Measurements from ENCODE around the gene PHC2.

DNA sequence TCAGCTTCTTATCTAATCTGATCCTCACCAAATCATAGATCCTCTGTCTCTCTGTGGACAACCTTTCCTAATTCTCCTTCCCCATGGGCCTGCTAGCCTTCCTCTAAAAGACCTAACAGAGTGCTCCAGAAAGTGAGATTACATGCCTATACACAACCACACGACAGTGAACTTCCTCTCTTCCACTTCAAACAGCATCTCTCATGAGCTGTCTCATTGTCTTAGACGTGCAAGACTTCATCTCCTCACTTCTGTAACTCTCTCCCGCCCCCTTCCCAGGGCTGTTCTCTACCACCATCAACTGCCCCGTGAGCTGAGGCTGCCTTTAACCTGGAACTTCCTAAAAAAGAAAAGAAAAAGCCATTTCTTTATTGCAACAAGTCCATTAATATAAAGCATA, 95.9 kb downstream of the PHC2 start:
- TF ChIP-seq EZH2phosphoT487 (IDR thresholded peaks at IDR 0.05; ENCODE audit: low read depth, severe bottlenecking, unreplicated experiment) = no peak
- TF ChIP-seq, protein P1, sequence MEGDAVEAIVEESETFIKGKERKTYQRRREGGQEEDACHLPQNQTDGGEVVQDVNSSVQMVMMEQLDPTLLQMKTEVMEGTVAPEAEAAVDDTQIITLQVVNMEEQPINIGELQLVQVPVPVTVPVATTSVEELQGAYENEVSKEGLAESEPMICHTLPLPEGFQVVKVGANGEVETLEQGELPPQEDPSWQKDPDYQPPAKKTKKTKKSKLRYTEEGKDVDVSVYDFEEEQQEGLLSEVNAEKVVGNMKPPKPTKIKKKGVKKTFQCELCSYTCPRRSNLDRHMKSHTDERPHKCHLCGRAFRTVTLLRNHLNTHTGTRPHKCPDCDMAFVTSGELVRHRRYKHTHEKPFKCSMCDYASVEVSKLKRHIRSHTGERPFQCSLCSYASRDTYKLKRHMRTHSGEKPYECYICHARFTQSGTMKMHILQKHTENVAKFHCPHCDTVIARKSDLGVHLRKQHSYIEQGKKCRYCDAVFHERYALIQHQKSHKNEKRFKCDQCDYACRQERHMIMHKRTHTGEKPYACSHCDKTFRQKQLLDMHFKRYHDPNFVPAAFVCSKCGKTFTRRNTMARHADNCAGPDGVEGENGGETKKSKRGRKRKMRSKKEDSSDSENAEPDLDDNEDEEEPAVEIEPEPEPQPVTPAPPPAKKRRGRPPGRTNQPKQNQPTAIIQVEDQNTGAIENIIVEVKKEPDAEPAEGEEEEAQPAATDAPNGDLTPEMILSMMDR (IDR thresholded peaks at IDR 0.05; ENCODE audit: poor library complexity) = no peak
